K562 (cell line): Measurements from ENCODE around the gene NTRK1. TPM values are rescaled to one million over a fixed set of nuclear protein-coding genes. Genes with fewer than 3 reads are reported as not detected.
A peak's percentile ranks its signal among the peaks of the same experiment; 100 is the strongest.

Experiments
- ATF3 ChIP-seq, 2 experiments: fragments of 450-650 bp in 1 of 2; sonication (generic) in 1 of 2; formaldehyde crosslinking in 1 of 2; IDR thresholded peaks in 1 of 2; conservative IDR thresholded peaks in 1 of 2; 2 replicates each; pipeline versions ENCODE4 v1.6.1 to v1.8.1; 2016 to 2023; ENCODE audit warnings: mild to moderate bottlenecking in 2 of 2, moderate library complexity in 2 of 2, inconsistent platforms in 1 of 2, missing genetic modification reagents in 1 of 2
- BMI1 ChIP-seq: fragments of 150-350 bp; IDR thresholded peaks from 2 replicates; pipeline ENCODE4 v1.6.1; 2014; ENCODE audit warnings: low read length
- BRCA1 ChIP-seq, 2 experiments: fragments of 450-650 bp in 1 of 2; sonication (generic) in 1 of 2; formaldehyde crosslinking in 1 of 2; IDR thresholded peaks; 2 replicates each; pipeline versions ENCODE4 v1.5.0 to v1.6.1; 2017 to 2020; ENCODE audit warnings: mild to moderate bottlenecking in 1 of 2, missing genetic modification reagents in 1 of 2
- CAMTA2 ChIP-seq: fragments of 250-450 bp; sonication (Bioruptor Pico); conservative IDR thresholded peaks from 2 replicates; pipeline ENCODE4 v1.5.1; 2022
- ESRRA ChIP-seq: fragments of 450-650 bp; IDR thresholded peaks from 2 replicates; pipeline ENCODE4 v1.6.1; 2014; ENCODE audit warnings: low read depth, mild to moderate bottlenecking, moderate library complexity, borderline replicate concordance
- FOXJ2 ChIP-seq: fragments of 200-800 bp; sonication (Bioruptor generic); IDR thresholded peaks from 2 replicates; pipeline ENCODE4 v1.6.1; 2016; ENCODE audit warnings: missing genetic modification characterization, missing compliant biosample characterization
- HNRNPLL ChIP-seq: fragments of 200-400 bp; formaldehyde crosslinking; IDR thresholded peaks from 2 replicates; pipeline ENCODE4 v1.6.1; 2017; ENCODE audit warnings: low read length, low read depth, mild to moderate bottlenecking; ENCODE audit not compliant: poor library complexity, severe bottlenecking
- KDM5B ChIP-seq: fragments of 200-600 bp; sonication (generic); IDR thresholded peaks from 2 replicates; pipeline ENCODE4 v1.6.1; 2012; ENCODE audit warnings: low read depth, mild to moderate bottlenecking, moderate library complexity, low read length, control low read depth, inconsistent platforms; ENCODE audit not compliant: insufficient replicate concordance
- KLF13 ChIP-seq: fragments of 450-650 bp; IDR thresholded peaks from 2 replicates; pipeline ENCODE4 v1.6.1; 2016; ENCODE audit warnings: missing genetic modification characterization, low read depth, mild to moderate bottlenecking, missing compliant biosample characterization, moderate library complexity, borderline replicate concordance
- LEF1 ChIP-seq: fragments of 450-650 bp; IDR thresholded peaks from 2 replicates; pipeline ENCODE4 v1.6.1; 2016; ENCODE audit warnings: mild to moderate bottlenecking
- MCM3 ChIP-seq: fragments of 450-650 bp; IDR thresholded peaks from 2 replicates; pipeline ENCODE4 v1.6.1; 2016
- MYNN ChIP-seq, 2 experiments: sonication (generic); formaldehyde crosslinking in 1 of 2; IDR thresholded peaks; 2 replicates each; pipeline versions ENCODE4 v1.5.0 to v1.6.1; 2016 to 2020; ENCODE audit warnings: antibody characterized with exemption in 1 of 2, missing genetic modification reagents in 1 of 2
- RFX5 ChIP-seq: IDR thresholded peaks from 2 replicates; pipeline ENCODE4 v1.6.1; 2011; ENCODE audit warnings: low read depth, mild to moderate bottlenecking, improper control_type of control experiment, low read length
- SFPQ ChIP-seq: fragments of 200-400 bp; formaldehyde crosslinking; IDR thresholded peaks from 2 replicates; pipeline ENCODE4 v1.6.1; 2017; ENCODE audit warnings: mild to moderate bottlenecking, low read depth, low read length, moderate library complexity
- SIN3A ChIP-seq, 2 experiments: fragments of 150-350 bp in 1 of 2; IDR thresholded peaks; 2 replicates each; pipeline ENCODE4 v1.6.1; 2011 to 2016; ENCODE audit warnings: borderline replicate concordance in 2 of 2, low read depth in 2 of 2, low read length in 2 of 2, mild to moderate bottlenecking in 2 of 2, moderate library complexity in 2 of 2; ENCODE audit not compliant: control insufficient read depth in 1 of 2
- TARDBP ChIP-seq: fragments of 450-650 bp; IDR thresholded peaks from 2 replicates; pipeline ENCODE4 v1.6.1; 2016
- XRCC5 ChIP-seq: fragments of 200-400 bp; formaldehyde crosslinking; IDR thresholded peaks from 2 replicates; pipeline ENCODE4 v1.6.1; 2017; ENCODE audit warnings: low read depth, mild to moderate bottlenecking, low read length
- ZNF212 ChIP-seq: fragments of 450-650 bp; formaldehyde crosslinking; IDR thresholded peaks from 2 replicates; pipeline ENCODE4 v1.4.0; 2020; ENCODE audit warnings: mild to moderate bottlenecking
- ZNF764 ChIP-seq: fragments of 250-450 bp; sonication (Bioruptor Pico); IDR thresholded peaks from 2 replicates; pipeline ENCODE4 v1.4.0; 2020; ENCODE audit warnings: low read depth, mild to moderate bottlenecking, moderate library complexity
- ZSCAN29 ChIP-seq: fragments of 450-650 bp; IDR thresholded peaks from 2 replicates; pipeline ENCODE4 v1.6.1; 2017
- polyA plus RNA-seq, 8 experiments: library from polyadenylated mRNA; depleted of rRNA in 4 of 8; stranded (reverse) in 5 of 8; unstranded in 3 of 8; fragments of >200 nt; fragmentation: Nextera tagmentation in 2 of 8; fragmentation: Illumina TruSeq in 1 of 8; extraction: Ambion mirVana in 2 of 8; extraction: Trizol in 1 of 8; gene quantifications; 2 replicates each; pipeline versions ENCODE4 v1.2.1 to v1.2.3, GENCODE V29; 2011 to 2014; ENCODE audit warnings: inconsistent platforms in 1 of 8, missing spikeins in 1 of 8
- total RNA-seq, 7 experiments: library from RNA; depleted of rRNA in 6 of 7; stranded (reverse); fragments of >200 nt in 6 of 7; fragmentation: Illumina TruSeq in 2 of 7; extraction: Trizol in 2 of 7; gene quantifications; 2 replicates each; pipeline versions ENCODE4 v1.2.1 to v1.2.3, GENCODE V29; 2011 to 2021; ENCODE audit warnings: low replicate concordance in 1 of 7
- TF ChIP-seq, protein P1 (sequence below): sonication (generic); formaldehyde crosslinking; IDR thresholded peaks from 2 replicates; pipeline ENCODE4 v1.8.1; 2022; ENCODE audit warnings: missing genetic modification reagents

Gene NTRK1
- total and polyA plus RNA-seq, 9 of the 15 experiments (the other 6 are each of a cell fraction or from before 2014, with no cell fraction given), result 0.46 to 30.0 (median 7.9) TPM

DNA sequence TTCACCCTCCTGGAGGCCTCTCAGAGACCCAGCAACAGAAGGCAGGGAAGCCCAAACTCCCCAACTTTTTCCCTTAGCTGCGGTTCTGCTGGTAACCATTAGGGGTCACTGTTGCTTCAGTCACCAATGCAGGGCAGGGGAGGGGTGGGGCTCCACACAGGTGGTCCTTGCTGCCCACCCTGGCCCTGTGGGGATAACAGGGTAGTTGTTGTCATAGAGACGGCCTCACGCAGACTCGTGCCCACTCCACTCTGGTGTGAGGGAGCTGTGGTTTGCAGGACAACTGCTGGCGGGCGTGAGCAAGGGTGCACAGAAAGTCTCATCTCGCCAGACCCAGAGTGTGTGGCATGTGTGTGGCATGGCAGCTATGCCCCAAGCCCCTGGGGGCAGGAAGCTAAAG is 21.7 kb upstream of the NTRK1 start (continued):
- TF ChIP-seq ZNF764 (CRISPR knock-in tag) (peak; percentile 81), XRCC5 (peak; percentile 74; the same call in 1 of the 2 replicates), ZNF212 (no peak), HNRNPLL (no peak), ESRRA (peak; percentile 43; the same call in 1 of the 2 replicates), BRCA1 (IDR thresholded peaks at IDR 0.05) (no peak), BRCA1 (CRISPR knock-in tag; IDR thresholded peaks at IDR 0.05) (no peak), RFX5 (no peak), KLF13 (tag) (peak; percentile 36; the same call in 1 of the 2 replicates), TARDBP (0 out of 2 replicates have a peak, but pooled peaks have one; percentile 40), KDM5B (no peak), SFPQ (no peak), BMI1 (no peak), MYNN (IDR thresholded peaks at IDR 0.05) (peak; percentile 35; the same call in 1 of the 2 replicates), MYNN (CRISPR knock-in tag; IDR thresholded peaks at IDR 0.05) (no peak), ATF3 (IDR thresholded peaks at IDR 0.05) (no peak), ATF3 (CRISPR knock-in tag; conservative IDR thresholded peaks at IDR 0.05) (no peak), ZSCAN29 (no peak), CAMTA2 (CRISPR knock-in tag) (no peak), LEF1 (no peak), MCM3 (no peak), FOXJ2 (no peak), SIN3A (IDR thresholded peaks at IDR 0.05; ENCODE audit: borderline replicate concordance in 2 of 2, control insufficient read depth in 1 of 2, low read depth in 2 of 2, low read length in 2 of 2) (no peak)
- TF ChIP-seq, protein P1, sequence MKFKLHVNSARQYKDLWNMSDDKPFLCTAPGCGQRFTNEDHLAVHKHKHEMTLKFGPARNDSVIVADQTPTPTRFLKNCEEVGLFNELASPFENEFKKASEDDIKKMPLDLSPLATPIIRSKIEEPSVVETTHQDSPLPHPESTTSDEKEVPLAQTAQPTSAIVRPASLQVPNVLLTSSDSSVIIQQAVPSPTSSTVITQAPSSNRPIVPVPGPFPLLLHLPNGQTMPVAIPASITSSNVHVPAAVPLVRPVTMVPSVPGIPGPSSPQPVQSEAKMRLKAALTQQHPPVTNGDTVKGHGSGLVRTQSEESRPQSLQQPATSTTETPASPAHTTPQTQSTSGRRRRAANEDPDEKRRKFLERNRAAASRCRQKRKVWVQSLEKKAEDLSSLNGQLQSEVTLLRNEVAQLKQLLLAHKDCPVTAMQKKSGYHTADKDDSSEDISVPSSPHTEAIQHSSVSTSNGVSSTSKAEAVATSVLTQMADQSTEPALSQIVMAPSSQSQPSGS (CRISPR knock-in tag), result no peak
